Hepatocyte (in vitro differentiated cells): ENCODE data around the gene ERVW-1. TPM values are rescaled to one million over a fixed set of nuclear protein-coding genes. Genes with fewer than 3 reads are reported as not detected.

Experiments used
- DNase-seq: peaks from one replicate; pipeline ENCODE4 v3.0.0-alpha.2; 2016; ENCODE audit warnings: low spot score
- H2AFZ ChIP-seq: fragments of 200-600 bp; sonication (generic); 2 replicates; pipeline ENCODE4 v1.6.0; 2016; ENCODE audit warnings: antibody characterized with exemption, mild to moderate bottlenecking
- H3K27ac ChIP-seq: fragments of 200-600 bp; sonication (generic); 2 replicates; pipeline ENCODE4 v1.5.1; 2016; ENCODE audit warnings: mild to moderate bottlenecking
- H3K27me3 ChIP-seq: fragments of 200-600 bp; sonication (generic); 2 replicates; pipeline ENCODE4 v1.6.1; 2016
- H3K36me3 ChIP-seq: fragments of 200-600 bp; sonication (generic); replicated peaks from 2 replicates; pipeline ENCODE4 v1.5.1; 2016; ENCODE audit warnings: low read depth; ENCODE audit not compliant: insufficient read depth
- H3K4me1 ChIP-seq: fragments of 200-600 bp; sonication (generic); 2 replicates; pipeline ENCODE4 v1.5.1; 2016; ENCODE audit warnings: mild to moderate bottlenecking, moderate library complexity; ENCODE audit not compliant: insufficient read depth
- H3K4me2 ChIP-seq: fragments of 200-600 bp; sonication (generic); 2 replicates; pipeline ENCODE4 v1.6.0; 2016
- H3K4me3 ChIP-seq: fragments of 200-600 bp; sonication (generic); 2 replicates; pipeline ENCODE4 v1.5.1; 2016; ENCODE audit warnings: mild to moderate bottlenecking
- H3K79me2 ChIP-seq: fragments of 200-600 bp; sonication (generic); 2 replicates; pipeline ENCODE4 v1.6.0; 2017; ENCODE audit warnings: mild to moderate bottlenecking
- H3K9me2 ChIP-seq: fragments of 200-600 bp; sonication (generic); replicated peaks from 2 replicates; pipeline ENCODE4 v1.6.0; 2017; ENCODE audit warnings: mild to moderate bottlenecking; ENCODE audit not compliant: insufficient read depth
- H3K9me3 ChIP-seq: fragments of 200-600 bp; sonication (generic); 2 replicates; pipeline ENCODE4 v1.5.1; 2016; ENCODE audit warnings: low read depth, mild to moderate bottlenecking
- H4K20me1 ChIP-seq: fragments of 200-600 bp; sonication (generic); 2 replicates; pipeline ENCODE4 v1.6.0; 2016; ENCODE audit warnings: mild to moderate bottlenecking; ENCODE audit not compliant: insufficient read depth, poor library complexity, severe bottlenecking
- EZH2 ChIP-seq: fragments of 200-600 bp; sonication (generic); IDR thresholded peaks from 2 replicates; pipeline ENCODE4 v1.6.1; 2016; ENCODE audit warnings: antibody characterized with exemption, mild to moderate bottlenecking, borderline replicate concordance
- EZH2phosphoT487 ChIP-seq: fragments of 200-600 bp; sonication (generic); IDR thresholded peaks from one replicate; pipeline ENCODE4 v1.6.1; 2018; ENCODE audit warnings: antibody characterized with exemption, mild to moderate bottlenecking, low read depth, moderate library complexity; ENCODE audit not compliant: unreplicated experiment, severe bottlenecking
- WGBS: methylation state at CpG from one replicate; pipeline ENCODE4 v1.1.6; 2016; ENCODE audit warnings: low lambda C conversion rate; ENCODE audit errors: missing lambda C conversion rate; 5-methylcytosine and 5-hydroxymethylcytosine counted together
- polyA plus RNA-seq: library from polyadenylated mRNA; unstranded; fragments of >200 nt; fragmentation: Nextera tagmentation; extraction: Ambion mirVana; gene quantifications from 2 replicates; pipeline ENCODE4 v1.2.1, GENCODE V29; 2016
- total RNA-seq: library from RNA; depleted of rRNA; stranded (reverse); fragments of >200 nt; gene quantifications from 2 replicates; pipeline ENCODE4 v1.2.3, GENCODE V29; 2014
- TF ChIP-seq, protein P1 (sequence below): fragments of 200-600 bp; sonication (generic); IDR thresholded peaks from 2 replicates; pipeline ENCODE4 v1.5.1; 2016; ENCODE audit warnings: antibody characterized with exemption, mild to moderate bottlenecking; ENCODE audit not compliant: poor library complexity

ERVW-1 gene
- total and polyA plus RNA-seq, 2 experiments from 2014 or later, result 0.23 to 0.37 TPM

DNA sequence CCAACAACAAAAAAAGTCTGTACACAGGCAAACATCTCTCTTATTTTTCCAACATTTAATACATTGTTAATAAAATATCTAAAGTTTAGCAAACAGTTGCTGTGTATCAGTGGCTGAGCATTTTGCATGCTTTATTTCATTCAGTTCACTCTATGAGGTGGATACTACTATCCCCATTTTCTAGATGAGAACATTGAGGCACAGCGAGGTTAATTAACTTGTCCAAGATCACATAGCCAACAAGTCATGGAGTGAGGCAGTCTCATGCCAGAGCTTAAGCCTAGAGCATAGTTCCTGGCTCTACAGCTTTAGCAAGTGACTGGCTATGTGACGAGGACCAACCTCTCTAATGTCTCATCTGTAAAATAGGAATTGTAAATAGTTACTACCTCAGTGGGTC, 26.1 kb downstream of the ERVW-1 start:
- no peak overlapping the region for H3K4me3 ChIP-seq
- H2AFZ ChIP-seq, result no peak overlapping the region
- peaks cover 17% of the 10 kb centered on the region for H3K4me1 ChIP-seq
- H3K4me2 ChIP-seq, result no peak overlapping the region
- H3K27me3 ChIP-seq, result no peaks in the 10 kb centered on the region
- no peaks in the 10 kb centered on the region for H4K20me1 ChIP-seq
- no peaks in the 10 kb centered on the region for H3K9me2 ChIP-seq
- no peak for DNase-seq
- H3K36me3 ChIP-seq, result peaks cover 3% of the 10 kb centered on the region
- H3K79me2 ChIP-seq, result peaks cover 29% of the 10 kb centered on the region
- WGBS, result 95% methylated on average over 2 of the region's 2 CpGs
- no peaks in the 10 kb centered on the region for H3K9me3 ChIP-seq
- TF ChIP-seq EZH2phosphoT487 (no peak), EZH2 (no peak)
- TF ChIP-seq, protein P1, sequence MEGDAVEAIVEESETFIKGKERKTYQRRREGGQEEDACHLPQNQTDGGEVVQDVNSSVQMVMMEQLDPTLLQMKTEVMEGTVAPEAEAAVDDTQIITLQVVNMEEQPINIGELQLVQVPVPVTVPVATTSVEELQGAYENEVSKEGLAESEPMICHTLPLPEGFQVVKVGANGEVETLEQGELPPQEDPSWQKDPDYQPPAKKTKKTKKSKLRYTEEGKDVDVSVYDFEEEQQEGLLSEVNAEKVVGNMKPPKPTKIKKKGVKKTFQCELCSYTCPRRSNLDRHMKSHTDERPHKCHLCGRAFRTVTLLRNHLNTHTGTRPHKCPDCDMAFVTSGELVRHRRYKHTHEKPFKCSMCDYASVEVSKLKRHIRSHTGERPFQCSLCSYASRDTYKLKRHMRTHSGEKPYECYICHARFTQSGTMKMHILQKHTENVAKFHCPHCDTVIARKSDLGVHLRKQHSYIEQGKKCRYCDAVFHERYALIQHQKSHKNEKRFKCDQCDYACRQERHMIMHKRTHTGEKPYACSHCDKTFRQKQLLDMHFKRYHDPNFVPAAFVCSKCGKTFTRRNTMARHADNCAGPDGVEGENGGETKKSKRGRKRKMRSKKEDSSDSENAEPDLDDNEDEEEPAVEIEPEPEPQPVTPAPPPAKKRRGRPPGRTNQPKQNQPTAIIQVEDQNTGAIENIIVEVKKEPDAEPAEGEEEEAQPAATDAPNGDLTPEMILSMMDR, result no peak
- no peak overlapping the region for H3K27ac ChIP-seq

DNA sequence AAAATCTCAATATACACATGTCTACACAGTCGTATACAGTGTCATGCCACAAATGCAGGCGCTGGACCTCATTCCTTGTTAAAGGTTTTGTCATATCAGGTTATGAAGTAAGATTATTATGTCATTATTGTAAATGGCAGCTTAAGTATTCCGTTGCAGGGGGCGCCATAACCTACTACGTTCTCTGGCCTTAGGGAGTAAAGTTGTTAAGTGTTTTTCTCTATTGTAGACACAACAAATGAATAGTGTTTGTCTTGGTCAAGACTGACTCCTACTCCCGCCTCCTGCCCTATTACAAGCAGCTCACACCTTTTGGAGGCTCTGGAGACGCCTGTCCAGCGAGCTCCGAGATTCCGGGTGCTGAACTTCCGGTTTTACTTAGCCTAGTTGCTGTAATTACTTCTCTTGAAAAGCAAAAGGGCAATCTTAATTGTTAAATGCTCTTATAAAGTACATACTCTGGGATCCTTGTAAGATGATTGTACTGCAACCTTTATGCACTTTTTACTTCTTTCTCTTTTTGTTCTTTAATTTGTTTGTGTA, 29.5 kb downstream of the ERVW-1 start:
- DNase-seq, result peak; percentile 71

DNA sequence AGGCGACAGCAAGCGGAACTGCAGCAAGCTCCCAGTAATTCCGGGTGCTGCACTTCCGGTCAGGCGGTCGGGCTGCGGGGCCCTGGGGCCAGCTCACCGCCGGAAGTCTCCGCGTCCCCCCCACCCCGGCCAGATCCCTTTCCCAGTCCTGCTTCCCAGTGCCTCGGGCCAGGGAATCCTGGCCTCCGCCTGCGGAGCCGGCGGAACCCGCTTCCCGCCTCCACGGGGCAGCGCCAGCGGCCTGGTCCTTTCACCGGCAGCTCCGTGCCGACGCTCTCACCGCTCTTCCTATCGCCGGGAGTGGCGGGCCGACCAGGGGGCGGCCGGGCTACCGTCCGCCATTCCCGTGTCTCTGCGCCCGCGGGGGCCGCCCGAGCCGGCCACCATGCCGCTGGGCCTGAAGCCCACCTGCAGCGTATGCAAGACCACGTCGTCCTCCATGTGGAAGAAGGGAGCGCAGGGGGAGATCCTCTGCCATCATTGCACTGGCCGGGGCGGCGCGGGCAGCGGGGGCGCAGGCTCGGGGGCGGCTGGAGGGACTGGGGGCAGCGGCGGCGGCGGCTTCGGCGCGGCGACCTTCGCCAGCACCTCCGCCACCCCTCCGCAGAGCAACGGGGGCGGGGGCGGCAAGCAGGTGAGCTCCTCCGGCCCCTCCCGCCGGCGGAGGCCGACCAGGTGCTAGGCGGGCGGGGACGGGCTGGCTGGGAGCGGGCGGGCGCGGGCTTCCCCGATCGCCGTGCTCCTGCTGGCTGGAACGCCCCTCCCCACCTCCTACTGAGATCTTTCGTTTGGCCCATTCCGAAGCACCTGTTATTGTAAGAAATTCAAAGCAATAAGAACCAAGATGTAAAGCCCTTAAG, 30.2 kb downstream of the ERVW-1 start, which contains the start of gene GATAD1:
Gene GATAD1, plus strand, starts transcription at position 138 of the 860 bp plus-strand sequence. Its CDS starts 248 bp downstream, at position 386.
- H2AFZ ChIP-seq, result peak within 1 kb of the TSS; percentile 91
- peak; percentile 95 for DNase-seq
- peaks cover 17% of the 10 kb centered on the region for H3K4me1 ChIP-seq
- H3K79me2 ChIP-seq, result peaks cover 29% of the 10 kb centered on the region
- peak within 1 kb of the TSS; percentile 80 for H3K4me2 ChIP-seq
- H3K36me3 ChIP-seq, result no peaks in the 10 kb centered on the region
- TF ChIP-seq, protein P1, result peak; percentile 98
- no peak for TF ChIP-seq EZH2
- no peaks in the 10 kb centered on the region for H3K27me3 ChIP-seq
- no peaks in the 10 kb centered on the region for H3K9me3 ChIP-seq
- peak within 1 kb of the TSS; percentile 92 for H3K4me3 ChIP-seq
- peak within 1 kb of the TSS; percentile 98 for H3K27ac ChIP-seq
- under 1% methylated on average over 51 of the region's 87 CpGs for WGBS
- H3K9me2 ChIP-seq, result no peaks in the 10 kb centered on the region
- no peaks in the 10 kb centered on the region for H4K20me1 ChIP-seq

More for the DNA sequence above, 29.5 kb downstream of the ERVW-1 start:
- Histone ChIP-seq H2AFZ (peak overlapping the region; percentile 91), H3K27me3 (no peaks in the 10 kb centered on the region), H3K4me3 (peak overlapping the region; percentile 92), H4K20me1 (no peaks in the 10 kb centered on the region), H3K79me2 (peaks cover 29% of the 10 kb centered on the region), H3K27ac (peak overlapping the region; percentile 98), H3K4me2 (peak overlapping the region; percentile 80), H3K9me2 (no peaks in the 10 kb centered on the region), H3K4me1 (peaks cover 17% of the 10 kb centered on the region), H3K36me3 (no peaks in the 10 kb centered on the region), H3K9me3 (no peaks in the 10 kb centered on the region)
- 3% methylated on average over 11 of the region's 11 CpGs for WGBS
- TF ChIP-seq EZH2, result no peak
- TF ChIP-seq, protein P1, result peak; percentile 50
